IPS-NIHi11 (cell line): ENCODE measurements around the gene TMPRSS11F.
"Not testable (repeated sequence)": the region's sequence is repeated elsewhere in the genome, so short reads cannot be mapped to it uniquely, and the experiment has no call there.

Experiments used
- DNase-seq: peaks from one replicate; pipeline ENCODE4 v3.0.0; 2012; ENCODE audit warnings: mixed read lengths, low spot score

Gene TMPRSS11F

GRCh38 chr4:68129793-68130192 is at the start of gene TMPRSS11F:
Gene TMPRSS11F, minus strand, starts transcription at chr4:68129869. Its CDS starts 49 bp downstream, at chr4:68129820.
- peak; percentile 11 for DNase-seq

DNA sequence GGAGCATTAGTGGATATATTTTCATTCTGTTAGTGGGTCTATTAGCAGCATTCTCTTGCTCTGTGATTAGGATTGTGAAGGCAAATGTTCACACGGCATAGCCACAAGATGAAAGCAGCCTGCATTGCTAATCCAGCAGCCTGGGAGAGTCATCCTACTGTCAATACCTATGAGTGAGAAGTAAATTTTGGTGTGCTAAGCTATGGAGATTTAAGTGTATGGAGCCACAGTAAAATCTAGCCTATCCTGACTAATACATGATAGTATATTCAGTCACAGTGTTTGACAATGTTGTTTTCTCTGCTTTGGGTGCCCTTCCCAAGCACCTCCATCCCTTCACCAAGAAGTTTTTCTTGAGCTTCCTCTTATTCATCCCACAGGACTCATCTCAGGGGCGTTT is 47.2 kb upstream of the TMPRSS11F start:
- DNase-seq = no peak

GRCh38 chr4:68176500-68176899 is 46.8 kb upstream of the TMPRSS11F start:
- no peak for DNase-seq

GRCh38 chr4:68175562-68176155 is 46.0 kb upstream of the TMPRSS11F start:
- DNase-seq = peak; percentile 59

- DNase-seq = not testable (repeated sequence)
Observed at GRCh38 chr4:68174389-68174788, 44.7 kb upstream of the TMPRSS11F start.

GRCh38 chr4:68172147-68172546 is 42.5 kb upstream of the TMPRSS11F start:
- not testable (repeated sequence) for DNase-seq

- DNase-seq = no peak
Observed at GRCh38 chr4:68167706-68168105, 38.0 kb upstream of the TMPRSS11F start.

DNA sequence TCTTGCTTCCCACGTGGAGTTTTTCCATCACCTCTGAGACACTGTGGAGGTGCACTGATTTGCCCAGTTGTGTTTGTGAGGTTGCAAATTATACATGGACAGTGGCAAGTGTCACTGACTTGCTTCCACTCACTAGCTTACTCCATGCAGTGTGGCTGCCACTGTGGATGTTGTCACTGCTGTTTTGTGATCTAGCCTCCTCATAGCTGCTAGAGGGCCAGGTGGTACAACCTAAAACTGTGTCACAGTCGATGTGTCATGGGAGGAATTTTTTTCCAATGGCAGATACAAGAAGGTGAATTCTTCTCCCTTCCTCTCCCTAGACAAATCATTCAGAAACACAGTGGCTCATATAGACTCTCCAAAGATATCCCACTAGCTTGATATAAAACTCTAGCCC is 37.5 kb upstream of the TMPRSS11F start:
- no peak for DNase-seq

DNA sequence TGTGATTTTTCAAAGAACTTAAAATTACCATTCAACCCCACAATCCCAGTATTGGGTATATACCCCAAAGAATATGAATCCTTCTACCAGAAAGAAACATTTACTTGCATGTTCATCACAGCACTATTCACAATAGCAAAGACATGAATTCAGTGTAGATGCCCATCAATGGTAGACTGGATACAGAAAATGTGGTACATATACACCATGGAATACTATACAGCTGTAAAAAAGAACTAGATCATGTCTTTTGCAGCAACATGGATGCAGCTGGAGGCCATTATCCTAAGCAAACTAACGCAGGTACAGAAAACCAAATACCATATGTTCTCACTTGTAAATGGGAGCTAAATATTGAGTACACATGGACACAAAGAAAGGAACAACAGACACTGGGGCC is 34.1 kb upstream of the TMPRSS11F start:
- no peak for DNase-seq

GRCh38 chr4:68162196-68162595 is 32.5 kb upstream of the TMPRSS11F start:
- peak; percentile 33 for DNase-seq

DNA sequence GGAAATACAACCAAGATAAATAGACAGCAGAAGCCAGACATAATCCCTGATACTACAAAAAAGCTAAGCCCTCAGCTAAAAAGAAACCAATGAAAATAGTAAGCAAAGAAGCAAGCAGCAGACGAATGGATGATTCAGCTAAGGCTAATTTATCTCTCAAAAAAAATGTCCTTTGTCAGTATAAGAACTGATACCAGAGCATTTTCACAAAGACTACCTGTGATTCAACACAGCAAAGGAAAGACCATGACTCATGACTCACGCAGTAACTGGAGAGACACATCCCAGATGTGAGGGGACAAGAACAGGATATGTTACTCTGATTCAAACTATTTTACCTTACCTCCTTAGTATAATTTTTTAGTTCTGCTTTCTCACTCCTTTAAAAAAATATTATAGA is 22.7 kb upstream of the TMPRSS11F start:
- DNase-seq = no peak

DNA sequence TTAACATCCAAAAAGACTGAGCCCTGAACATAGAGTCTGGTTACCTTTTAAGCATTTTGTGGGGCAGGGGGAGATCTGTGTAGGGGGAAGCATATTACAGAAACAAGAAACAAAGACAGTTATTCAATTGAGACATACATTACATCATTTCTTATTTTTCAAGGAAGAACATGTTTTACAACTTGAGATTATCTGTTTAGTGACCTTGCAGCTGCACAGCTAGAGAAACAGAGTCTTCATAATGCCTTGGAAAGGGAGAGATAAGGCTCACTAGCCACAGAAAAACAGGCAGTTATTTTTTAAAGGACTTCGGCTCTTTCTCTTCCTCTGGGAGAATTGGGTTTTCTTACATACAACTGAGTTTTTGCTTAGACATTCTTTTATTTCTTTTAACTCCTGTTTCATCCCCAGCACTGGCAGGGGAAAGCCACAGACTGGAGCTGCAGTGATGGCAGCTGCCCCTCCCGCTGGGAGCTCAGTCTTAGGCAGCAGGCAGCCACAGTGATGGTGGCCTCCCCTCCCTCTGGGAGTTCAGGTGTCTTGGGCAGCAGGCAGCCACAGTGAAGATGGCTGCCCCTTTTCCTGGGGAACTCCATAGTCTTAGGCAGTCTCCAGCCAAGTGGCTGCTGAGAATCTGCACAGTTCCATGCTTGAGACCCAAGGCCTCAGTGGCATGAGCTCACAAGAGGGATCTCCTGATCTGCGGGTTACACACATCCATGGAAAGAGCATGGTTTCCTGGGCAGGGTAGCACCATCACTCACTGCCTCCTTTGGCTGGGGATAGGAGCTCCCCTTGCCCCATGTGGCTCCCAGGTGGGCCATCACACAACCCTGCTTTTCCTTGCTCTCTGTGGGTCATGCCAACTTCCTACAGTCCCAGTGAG is 19.4 kb upstream of the TMPRSS11F start:
- DNase-seq = no peak

- DNase-seq = no peak
Observed at GRCh38 chr4:68147079-68147478, 17.4 kb upstream of the TMPRSS11F start.

DNA sequence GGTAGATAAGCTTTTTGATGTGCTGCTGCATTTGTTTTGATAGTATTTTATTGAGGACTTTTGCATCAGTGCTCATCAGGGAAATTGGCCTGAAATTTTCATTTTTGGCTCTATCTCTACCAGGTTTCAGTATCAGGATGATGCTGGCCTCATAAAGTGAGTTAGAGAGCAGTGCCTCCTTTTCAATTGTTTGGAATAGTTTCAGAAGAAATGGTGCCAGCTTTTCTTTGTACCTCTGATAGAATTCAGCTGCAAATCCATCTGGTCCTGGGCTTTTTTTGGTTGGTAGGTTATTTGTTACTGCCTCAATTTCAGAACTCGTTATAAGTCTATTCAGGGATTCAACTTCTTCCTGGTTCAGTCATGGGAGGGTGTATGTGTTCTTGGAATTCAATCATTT is 15.6 kb upstream of the TMPRSS11F start:
- no peak for DNase-seq

- no peak for DNase-seq
Observed at GRCh38 chr4:68141852-68142251, 12.2 kb upstream of the TMPRSS11F start.

DNA sequence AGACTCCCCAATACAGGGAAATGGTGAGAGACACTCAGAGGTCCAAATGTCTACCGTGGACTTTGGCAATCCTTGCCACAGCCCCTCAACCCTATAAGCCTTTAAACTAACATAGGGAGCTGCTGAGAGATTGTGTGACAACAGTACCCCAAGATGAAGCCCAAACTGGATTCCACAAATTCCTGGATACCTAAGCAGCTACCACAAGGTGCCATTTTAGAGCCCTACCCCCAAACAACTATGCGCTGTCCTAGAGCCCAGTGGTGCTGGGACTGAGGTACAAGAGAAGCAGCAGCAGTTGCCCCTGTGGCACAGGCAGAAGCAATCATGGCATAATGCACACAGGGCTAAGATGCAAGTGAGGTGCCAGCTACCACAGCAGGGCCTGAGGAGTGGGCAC is 2.7 kb upstream of the TMPRSS11F start:
- DNase-seq = no peak

- DNase-seq = no peak
Observed at GRCh38 chr4:68124262-68124661, 5.4 kb downstream of the TMPRSS11F start.

DNA sequence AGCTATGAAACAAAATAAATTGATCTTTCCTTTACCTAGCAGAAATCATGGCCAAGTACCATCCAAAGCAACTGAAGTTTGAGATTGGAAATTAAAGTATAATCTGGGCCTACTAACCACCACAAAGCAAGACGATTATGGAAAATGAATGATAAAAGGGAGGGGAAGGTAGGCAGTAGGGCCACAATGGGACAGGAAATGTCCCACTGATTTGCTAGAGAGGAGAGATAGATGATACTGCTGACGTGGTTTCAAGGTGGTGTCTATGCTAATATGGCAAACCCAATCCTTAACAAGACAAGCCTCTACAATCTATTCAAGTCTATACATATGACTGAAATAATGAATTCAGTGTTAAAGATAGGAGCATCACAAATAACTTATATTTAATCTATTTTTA is 6.1 kb downstream of the TMPRSS11F start:
- no peak for DNase-seq

- no peak for DNase-seq
Observed at GRCh38 chr4:68119921-68120320, 9.7 kb downstream of the TMPRSS11F start.

- DNase-seq = no peak
Observed at GRCh38 chr4:68110441-68110840, 19.2 kb downstream of the TMPRSS11F start.

- DNase-seq = no peak
Observed at GRCh38 chr4:68109868-68110267, 19.8 kb downstream of the TMPRSS11F start.

DNA sequence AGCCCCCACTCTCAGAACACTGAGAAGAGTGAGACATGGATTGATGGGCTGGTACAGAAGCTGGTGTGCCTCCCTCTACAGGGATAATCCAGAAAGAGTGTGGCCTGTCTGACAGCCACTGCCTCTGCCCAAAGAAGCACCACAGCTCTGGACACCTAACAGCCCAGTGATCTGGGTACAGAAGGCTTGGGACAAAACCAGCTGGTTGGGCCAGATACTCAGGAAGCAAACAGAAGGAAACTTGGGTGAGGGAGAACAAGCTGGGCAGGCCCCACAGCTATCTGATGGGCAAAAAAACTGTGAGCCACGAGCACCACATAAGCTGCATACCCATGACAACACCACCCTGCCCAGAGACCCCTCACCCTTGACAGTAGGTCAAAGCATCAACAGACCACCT is 46.9 kb downstream of the TMPRSS11F start:
- DNase-seq = no peak

DNA sequence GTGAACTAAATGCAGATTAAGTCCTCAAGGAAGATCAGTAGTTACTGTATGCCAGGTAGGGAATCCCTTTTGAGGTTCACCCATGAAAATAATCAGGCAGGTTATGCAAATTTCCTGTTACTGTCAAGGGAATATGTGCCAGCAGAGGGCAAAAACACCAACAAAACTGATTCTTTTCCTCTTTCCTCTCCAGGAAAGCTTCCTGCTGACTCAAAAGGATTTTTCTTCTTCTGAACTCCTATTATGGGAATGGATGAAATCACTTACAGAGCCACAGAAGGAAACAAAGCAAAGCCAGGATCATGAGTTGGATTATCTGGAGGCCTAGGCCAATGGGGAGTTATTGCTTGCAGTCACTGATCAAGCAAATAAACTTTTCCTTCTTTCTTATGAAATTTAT is 49.7 kb downstream of the TMPRSS11F start:
- DNase-seq = peak; percentile 24

DNA sequence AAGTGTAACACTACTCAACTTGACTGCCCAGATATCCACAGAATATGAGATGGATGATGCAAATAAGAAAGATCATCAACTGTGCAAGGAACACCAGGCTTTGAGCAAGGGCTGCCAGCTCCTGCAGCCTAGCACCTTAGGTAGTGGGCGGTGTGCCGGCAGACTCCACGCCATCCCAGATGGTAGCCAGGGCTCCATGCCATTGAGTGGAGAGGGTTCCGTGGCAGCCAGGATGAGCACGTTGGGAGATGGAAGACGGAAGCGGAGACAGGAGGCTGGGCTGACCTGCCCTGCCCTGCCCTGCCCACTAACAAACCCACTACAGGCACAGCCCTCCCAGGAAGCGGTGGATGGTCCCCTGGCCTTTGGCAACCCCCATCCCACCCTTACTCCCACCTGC is 51.9 kb downstream of the TMPRSS11F start:
- DNase-seq = no peak
